ENCODE measurements around the gene C1QA.

GRCh38 chr1:22598736-22599135 lies 37.7 kb upstream of the C1QA start:
- TF ChIP-seq YY1 (IDR thresholded peaks at IDR 0.05; ENCODE audit: insufficient read depth, insufficient read length) (no peak), SUZ12 (IDR thresholded peaks at IDR 0.05; ENCODE audit: extremely low read depth, insufficient read depth, insufficient read length) (no peak)

Data from NT2/D1 (cell line).